GM21723 (cell line): ENCODE results near the gene SLC39A5.
"Not testable (repeated sequence)": the region's sequence is repeated elsewhere in the genome, so short reads cannot be mapped to it uniquely, and the experiment has no call there.

Experiments
- ATAC-seq: cut with Tn5 transposase; IDR thresholded peaks from one replicate; pipeline ENCODE4 v1.9.1; 2021; ENCODE audit warnings: mild to moderate bottlenecking, moderate library complexity; ENCODE audit not compliant: unreplicated experiment

The SLC39A5 gene

DNA sequence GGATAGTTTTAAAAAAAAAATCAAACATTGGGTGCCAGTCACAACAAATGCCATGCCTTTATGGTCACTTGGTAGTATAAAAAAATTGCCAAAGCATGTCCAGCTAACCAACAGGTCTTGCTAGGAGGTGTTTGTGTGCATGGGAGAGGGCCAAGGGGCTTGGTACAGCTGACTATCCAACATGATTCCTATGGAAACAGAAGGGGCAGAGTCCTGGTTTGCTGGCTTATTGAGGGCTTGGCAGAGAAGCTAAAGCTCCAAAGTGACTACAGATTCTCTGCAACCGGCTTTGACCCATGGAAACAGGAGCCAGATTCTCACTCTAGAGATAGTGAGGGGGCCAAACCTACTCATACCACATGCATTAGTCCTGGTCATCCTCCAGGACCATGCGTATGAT, 42.6 kb downstream of the SLC39A5 start:
- ATAC-seq, result not testable (repeated sequence)

DNA sequence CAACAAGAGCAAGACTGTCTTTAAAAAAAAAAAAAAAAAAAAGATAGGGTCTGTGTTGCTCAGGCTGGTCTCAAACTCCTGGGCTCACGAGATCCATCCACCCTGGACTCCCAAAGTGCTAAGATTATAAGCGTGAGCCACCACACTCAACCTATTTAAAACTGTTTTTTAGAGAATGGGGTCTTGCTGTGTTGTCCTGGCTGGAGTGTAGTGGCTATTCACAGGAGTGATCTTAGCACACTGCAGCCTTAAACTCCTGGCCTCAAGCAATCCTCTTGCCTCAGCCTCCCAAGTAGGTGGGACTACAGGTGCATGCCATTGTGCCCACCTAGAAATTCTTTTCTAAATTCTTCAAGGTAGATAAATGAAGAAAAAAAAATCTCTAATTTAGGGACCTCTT, 44.4 kb downstream of the SLC39A5 start:
- no peak for ATAC-seq

- ATAC-seq, result no peak
These were observed 49.1 kb downstream of the SLC39A5 start for GRCh38 chr12:56278905-56279304.

- ATAC-seq, result no peak
These were observed 51.0 kb downstream of the SLC39A5 start for GRCh38 chr12:56280849-56281248.

- no peak for ATAC-seq
These were observed 52.2 kb downstream of the SLC39A5 start for GRCh38 chr12:56282030-56282429.

DNA sequence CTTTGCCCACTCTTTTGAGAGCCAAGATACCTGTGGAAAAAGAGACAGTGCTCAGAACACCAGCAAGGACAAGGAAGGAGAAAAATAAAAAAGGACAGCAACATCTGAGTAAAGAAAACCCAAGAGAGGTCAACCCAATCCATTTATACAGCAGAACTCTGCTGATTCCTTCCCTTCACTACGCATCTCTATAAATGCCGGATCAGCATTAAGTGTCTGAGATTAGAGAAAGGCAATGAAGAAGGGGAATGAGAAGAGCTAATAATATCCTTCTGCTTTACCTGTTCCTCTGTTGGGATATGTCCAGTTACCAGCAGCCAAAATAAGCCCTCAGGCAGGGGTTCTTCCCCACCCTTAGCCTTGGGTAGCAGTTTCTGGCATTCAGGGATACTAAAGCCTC, 52.7 kb downstream of the SLC39A5 start:
- ATAC-seq, result no peak

- ATAC-seq, result not testable (repeated sequence)
These were observed 54.4 kb downstream of the SLC39A5 start for GRCh38 chr12:56284263-56284662.

DNA sequence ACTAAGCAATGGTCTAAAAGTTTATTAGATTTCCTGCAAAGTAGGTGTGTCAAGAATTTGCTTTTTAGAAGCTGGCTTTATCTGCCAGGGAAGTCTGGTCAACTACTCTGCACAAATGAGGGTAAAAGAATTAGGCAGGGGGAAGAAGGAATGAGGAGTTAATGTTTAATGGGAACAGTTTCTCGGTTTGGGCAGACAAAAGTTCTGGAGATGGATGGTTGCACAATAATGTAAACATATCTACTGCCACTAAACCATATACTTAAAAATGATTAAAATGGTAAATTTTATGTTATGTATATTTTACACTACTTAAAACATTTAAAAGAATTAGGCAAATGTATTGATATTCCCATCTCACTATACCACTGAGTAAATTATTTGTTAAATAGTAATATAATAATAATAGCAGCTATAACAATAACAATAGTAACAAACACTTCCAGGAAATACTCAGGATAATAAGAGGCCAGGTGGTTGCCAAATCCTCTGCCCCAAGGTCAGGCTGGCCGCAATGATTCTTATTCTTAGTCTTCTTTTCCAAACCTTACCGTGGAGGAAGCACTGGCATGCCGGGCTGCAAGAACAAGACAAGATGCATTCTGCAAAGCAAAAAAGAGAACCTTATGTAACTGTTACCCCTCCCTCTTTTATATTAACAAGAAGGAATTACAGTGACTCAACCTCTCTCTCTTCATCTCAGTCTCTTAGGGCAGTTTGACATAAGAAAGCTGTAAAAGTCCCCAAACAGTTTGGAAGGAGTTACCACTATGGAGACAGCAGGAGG, 56.4 kb downstream of the SLC39A5 start:
- no peak for ATAC-seq
